Measurements from ENCODE around the gene DPEP2.

The DPEP2 gene

GRCh38 chr16:67944690-67945391, 54.4 kb downstream of the DPEP2 start:
- Histone ChIP-seq H3K4ac (ENCODE audit: low read depth in 1 of 2, low read length in 2 of 2) (no peak overlapping the region), H2AK5ac (ENCODE audit: low read length, severe bottlenecking) (no peak overlapping the region), H3K27me3 (ENCODE audit: control insufficient read depth in 1 of 2, insufficient read depth in 1 of 2, low read length in 2 of 2) (no peaks in the 10 kb centered on the region), H3K4me2 (ENCODE audit: low read length, poor library complexity, severe bottlenecking) (no peak overlapping the region), H3K18ac (ENCODE audit: low read depth in 1 of 2, low read length in 2 of 2) (no peak overlapping the region), H3K9ac (ENCODE audit: low read length) (peak overlapping the region; percentile 65), H3K79me1 (replicated peaks; ENCODE audit: low read length, poor library complexity, severe bottlenecking) (peaks cover 45% of the 10 kb centered on the region), H3K14ac (ENCODE audit: low read length in 2 of 2) (no peak overlapping the region), H3K4me3 (ENCODE audit: insufficient read depth in 1 of 2, low read depth in 1 of 2, low read length in 2 of 2) (no peak overlapping the region), H2BK12ac (ENCODE audit: low read length in 2 of 2) (no peak overlapping the region), H2AFZ (ENCODE audit: low read depth, low read length) (no peak overlapping the region), H2BK5ac (ENCODE audit: low read depth, low read length, poor library complexity, severe bottlenecking) (no peak overlapping the region), H3K4me1 (ENCODE audit: control insufficient read depth, insufficient read depth, low read depth, low read length) (peaks cover 21% of the 10 kb centered on the region), H3K27ac (ENCODE audit: low read length, poor library complexity, severe bottlenecking) (no peak overlapping the region), H4K8ac (ENCODE audit: low read length) (no peak overlapping the region), H4K91ac (ENCODE audit: low read length) (no peak overlapping the region), H3K36me3 (ENCODE audit: control insufficient read depth in 1 of 2, insufficient read depth in 2 of 2, low read depth in 1 of 2, low read length in 2 of 2) (peaks cover 89 to 97% of the 10 kb centered on the region in 2 experiments), H2BK15ac (ENCODE audit: low read depth, poor library complexity, severe bottlenecking) (no peak overlapping the region), H3K23ac (ENCODE audit: low read length in 2 of 2) (no peak overlapping the region), H2BK120ac (ENCODE audit: low read depth, low read length) (no peak overlapping the region), H3K9me3 (ENCODE audit: control insufficient read depth, low read length) (no peaks in the 10 kb centered on the region)
- WGBS: 96% methylated on average over 24 of the region's 24 CpGs
- DNase-seq: no peak

GRCh38 chr16:67943619-67944504, 55.4 kb downstream of the DPEP2 start, which contains the start of gene LCAT:
TSS of gene LCAT (minus strand) at chr16:67944120. CDS start at chr16:67944101, 19 bp downstream.
- H3K27ac ChIP-seq (ENCODE audit: low read length, poor library complexity, severe bottlenecking): no peak within 1 kb of the TSS
- H2BK120ac ChIP-seq (ENCODE audit: low read depth, low read length): no peak within 1 kb of the TSS
- H2BK5ac ChIP-seq (ENCODE audit: low read depth, low read length, poor library complexity, severe bottlenecking): no peak within 1 kb of the TSS
- peaks cover 87 to 96% of the 10 kb centered on the region in 2 experiments for H3K36me3 ChIP-seq (ENCODE audit: control insufficient read depth in 1 of 2, insufficient read depth in 2 of 2, low read depth in 1 of 2, low read length in 2 of 2)
- H3K27me3 ChIP-seq (ENCODE audit: control insufficient read depth in 1 of 2, insufficient read depth in 1 of 2, low read length in 2 of 2): no peaks in the 10 kb centered on the region
- peak within 1 kb of the TSS; percentile 65 for H3K9ac ChIP-seq (ENCODE audit: low read length)
- no peak within 1 kb of the TSS for H3K14ac ChIP-seq (ENCODE audit: low read length in 2 of 2)
- no peak within 1 kb of the TSS for H3K4me2 ChIP-seq (ENCODE audit: low read length, poor library complexity, severe bottlenecking)
- H3K9me3 ChIP-seq (ENCODE audit: control insufficient read depth, low read length): no peaks in the 10 kb centered on the region
- peaks cover 21% of the 10 kb centered on the region for H3K4me1 ChIP-seq (ENCODE audit: control insufficient read depth, insufficient read depth, low read depth, low read length)
- H3K79me1 ChIP-seq (replicated peaks; ENCODE audit: low read length, poor library complexity, severe bottlenecking): peaks cover 37% of the 10 kb centered on the region
- no peak within 1 kb of the TSS for H2AFZ ChIP-seq (ENCODE audit: low read depth, low read length)
- H2BK15ac ChIP-seq (ENCODE audit: low read depth, poor library complexity, severe bottlenecking): no peak within 1 kb of the TSS
- no peak within 1 kb of the TSS for H2AK5ac ChIP-seq (ENCODE audit: low read length, severe bottlenecking)
- H4K8ac ChIP-seq (ENCODE audit: low read length): no peak within 1 kb of the TSS
- WGBS: 90% methylated on average over 23 of the region's 23 CpGs
- H3K4ac ChIP-seq (ENCODE audit: low read depth in 1 of 2, low read length in 2 of 2): no peak within 1 kb of the TSS
- H3K23ac ChIP-seq (ENCODE audit: low read length in 2 of 2): no peak within 1 kb of the TSS
- no peak within 1 kb of the TSS for H2BK12ac ChIP-seq (ENCODE audit: low read length in 2 of 2)
- peak within 1 kb of the TSS; percentile 8 for H4K91ac ChIP-seq (ENCODE audit: low read length)
- peak within 1 kb of the TSS in 1 of 2 experiments; percentile 33 for H3K4me3 ChIP-seq (ENCODE audit: insufficient read depth in 1 of 2, low read depth in 1 of 2, low read length in 2 of 2)
- no peak within 1 kb of the TSS for H3K18ac ChIP-seq (ENCODE audit: low read depth in 1 of 2, low read length in 2 of 2)
- no peak for DNase-seq

- no peak overlapping the region for H3K14ac ChIP-seq (ENCODE audit: low read length in 2 of 2)
- no peak overlapping the region for H3K4ac ChIP-seq (ENCODE audit: low read depth in 1 of 2, low read length in 2 of 2)
- H4K8ac ChIP-seq (ENCODE audit: low read length): no peak overlapping the region
- H2AFZ ChIP-seq (ENCODE audit: low read depth, low read length): no peak overlapping the region
- no peaks in the 10 kb centered on the region for H3K27me3 ChIP-seq (ENCODE audit: control insufficient read depth in 1 of 2, insufficient read depth in 1 of 2, low read length in 2 of 2)
- no peak overlapping the region for H3K18ac ChIP-seq (ENCODE audit: low read depth in 1 of 2, low read length in 2 of 2)
- H3K23ac ChIP-seq (ENCODE audit: low read length in 2 of 2): no peak overlapping the region
- peak overlapping the region; percentile 8 for H4K91ac ChIP-seq (ENCODE audit: low read length)
- WGBS: 95% methylated on average over 6 of the region's 6 CpGs
- no peak overlapping the region for H2BK15ac ChIP-seq (ENCODE audit: low read depth, poor library complexity, severe bottlenecking)
- H2BK120ac ChIP-seq (ENCODE audit: low read depth, low read length): no peak overlapping the region
- no peak overlapping the region for H3K27ac ChIP-seq (ENCODE audit: low read length, poor library complexity, severe bottlenecking)
- H3K4me3 ChIP-seq (ENCODE audit: insufficient read depth in 1 of 2, low read depth in 1 of 2, low read length in 2 of 2): no peak overlapping the region
- H3K9ac ChIP-seq (ENCODE audit: low read length): peak overlapping the region; percentile 65
- H3K9me3 ChIP-seq (ENCODE audit: control insufficient read depth, low read length): no peaks in the 10 kb centered on the region
- H3K36me3 ChIP-seq (ENCODE audit: control insufficient read depth in 1 of 2, insufficient read depth in 2 of 2, low read depth in 1 of 2, low read length in 2 of 2): peaks cover 80 to 90% of the 10 kb centered on the region in 2 experiments
- H3K4me2 ChIP-seq (ENCODE audit: low read length, poor library complexity, severe bottlenecking): no peak overlapping the region
- H2BK12ac ChIP-seq (ENCODE audit: low read length in 2 of 2): no peak overlapping the region
- H3K4me1 ChIP-seq (ENCODE audit: control insufficient read depth, insufficient read depth, low read depth, low read length): peaks cover 19% of the 10 kb centered on the region
- H2BK5ac ChIP-seq (ENCODE audit: low read depth, low read length, poor library complexity, severe bottlenecking): no peak overlapping the region
- DNase-seq: no peak
- no peak overlapping the region for H2AK5ac ChIP-seq (ENCODE audit: low read length, severe bottlenecking)
- H3K79me1 ChIP-seq (replicated peaks; ENCODE audit: low read length, poor library complexity, severe bottlenecking): peaks cover 31% of the 10 kb centered on the region
These were observed 56.0 kb downstream of the DPEP2 start for GRCh38 chr16:67943256-67943618.
